Sciatic nerve (tissue), 2 donors: ENCODE measurements around the gene DUSP10. TPM values are rescaled to one million over a fixed set of nuclear protein-coding genes. Genes with fewer than 3 reads are reported as not detected.

Experiments
- ATAC-seq: fragments of 200-7000 bp; cut with Tn5 transposase; one replicate; pipeline ENCODE4 v1.9.1; 2020; ENCODE audit warnings: mild to moderate bottlenecking, moderate library complexity
- DNase-seq: peaks from one replicate; pipeline ENCODE4 v3.0.0-alpha.2; 2020; ENCODE audit warnings: low spot score
- intact Hi-C: fragments of 100-400 bp; cut with DNase I; formaldehyde crosslinking; loops from one replicate; pipeline ENCODE4 v1.14.2; 2022
- total RNA-seq: library from RNA; stranded (reverse); fragmentation: NEBNext Ultra II Directional; extraction: Animal tissue kit (Norgen Biotek cat#: 25700); gene quantifications from one replicate; pipeline ENCODE4 v1.2.1, GENCODE V29; 2021
- donor health status: DM: no; HTN: no; CAD: no.
- donor health status: DM: no; HTN: no; CAD: no.

Gene DUSP10
- 4.7 TPM for total RNA-seq

DNA sequence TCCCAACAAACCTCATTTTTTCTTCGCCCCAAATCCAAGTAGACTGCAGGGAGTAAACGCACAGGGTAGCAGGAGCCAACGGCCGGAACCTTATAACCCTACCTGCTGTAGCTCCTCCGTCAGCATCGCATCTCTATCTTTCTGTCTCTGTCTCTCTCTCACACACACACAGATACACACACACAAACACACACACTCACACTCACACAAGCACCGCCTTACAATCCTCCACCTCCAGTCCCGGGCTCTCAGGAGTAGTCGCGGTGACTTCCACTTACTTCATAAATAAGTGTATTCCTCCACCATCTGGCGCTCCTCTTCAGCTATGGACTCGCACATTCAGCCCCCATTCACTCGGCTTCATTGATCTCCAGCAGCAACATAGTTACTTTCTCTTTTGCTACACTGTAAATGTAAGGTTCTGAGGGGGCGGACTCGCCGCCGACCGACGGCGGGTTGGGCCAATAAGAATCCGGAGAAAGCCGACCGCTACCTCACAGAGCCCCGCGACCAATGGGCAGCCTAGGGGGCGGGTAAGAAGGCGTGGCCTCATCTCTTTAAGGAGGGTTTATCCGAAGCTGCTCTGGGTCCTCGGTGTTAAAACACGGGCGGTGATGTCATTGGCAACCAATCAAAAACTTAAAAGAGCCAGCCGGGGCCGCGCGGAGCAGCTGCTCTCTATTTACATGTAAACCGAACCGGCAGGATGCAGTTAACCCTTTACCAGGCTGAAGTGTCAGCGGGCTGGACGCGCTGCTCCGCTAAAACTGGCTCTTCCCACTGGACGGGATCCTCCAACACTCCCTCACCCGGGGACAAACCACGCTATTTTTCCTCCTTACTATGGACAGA, at the start of gene DUSP10:
DUSP10 (minus strand) TSS at position 387 of the 852 bp plus-strand sequence. CDS start 2,345 bp downstream, outside the sequence.
- ATAC-seq = peak; percentile 98
- intact Hi-C loops = no loop called here
- peak; percentile 99 for DNase-seq

DNA sequence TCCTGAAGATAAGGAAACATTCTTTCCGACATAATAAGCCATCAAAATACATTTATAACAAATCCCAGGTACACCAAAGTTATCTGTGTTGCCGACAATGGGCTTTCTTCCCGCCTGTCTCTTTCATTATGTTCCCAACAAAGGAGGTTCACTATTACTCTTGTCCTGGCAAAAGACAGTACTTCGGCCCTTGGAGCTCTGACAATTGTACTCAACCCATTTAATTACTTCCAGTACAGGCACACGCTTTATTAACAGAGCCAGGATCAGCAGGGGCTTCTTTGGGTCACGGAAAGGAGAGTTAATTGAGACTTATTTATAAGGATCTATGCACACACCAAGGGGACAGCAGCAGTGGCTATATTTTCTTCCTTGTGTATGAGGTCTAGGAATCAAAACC, 46.6 kb upstream of the DUSP10 start:
- no peak for ATAC-seq
- DNase-seq = no peak
- intact Hi-C loops = no loop called here

GRCh38 chr1:221786647-221787046, 44.8 kb upstream of the DUSP10 start:
- DNase-seq = no peak
- intact Hi-C loops = no loop called here
- no peak for ATAC-seq

GRCh38 chr1:221783936-221784335, 42.0 kb upstream of the DUSP10 start:
- DNase-seq = no peak
- ATAC-seq = no peak
- intact Hi-C loops = no loop called here

GRCh38 chr1:221783437-221783836, 41.5 kb upstream of the DUSP10 start:
- ATAC-seq = no peak
- intact Hi-C loops = no loop called here
- no peak for DNase-seq

DNA sequence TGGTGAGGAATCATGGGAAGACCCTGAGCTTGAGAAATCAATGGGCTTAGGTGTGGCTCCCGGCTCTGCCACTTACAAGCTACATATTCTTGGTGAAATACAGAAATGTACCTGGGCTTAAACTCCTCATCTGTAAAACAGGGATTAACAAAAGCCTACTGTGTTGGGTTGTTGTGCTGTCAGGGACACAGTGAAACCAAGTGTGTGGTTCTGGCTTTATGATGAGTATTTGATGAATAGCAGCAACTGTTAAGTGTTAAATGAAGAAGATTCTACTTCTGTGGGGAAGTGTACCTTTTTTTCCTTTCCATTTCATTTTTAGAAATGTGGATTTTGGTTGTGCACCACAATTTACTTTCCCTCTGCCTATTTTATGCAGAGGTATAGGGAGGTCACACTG, 41.1 kb upstream of the DUSP10 start:
- intact Hi-C loops = no loop called here
- no peak for ATAC-seq

DNA sequence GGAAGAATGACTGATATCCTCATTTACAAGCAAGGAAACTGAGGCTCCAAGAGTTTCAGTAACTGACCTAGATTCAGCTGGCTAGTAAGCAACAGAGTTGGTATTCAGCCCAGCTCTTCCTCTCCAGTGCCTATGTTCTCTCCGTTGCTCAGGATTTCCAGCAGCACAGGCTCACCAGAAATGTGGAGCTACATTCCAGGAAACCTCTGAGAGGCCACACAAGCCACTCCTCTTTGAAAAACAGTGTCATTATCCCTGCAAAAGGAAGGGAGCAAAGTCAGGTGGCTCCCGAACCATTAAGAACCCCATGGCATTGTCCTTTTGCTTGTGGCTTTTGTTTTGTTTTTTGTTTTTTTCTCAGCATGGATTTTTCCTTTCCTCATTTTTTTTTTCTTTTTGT, 40.6 kb upstream of the DUSP10 start:
- intact Hi-C loops = no loop called here
- DNase-seq = no peak
- no peak for ATAC-seq

More for the DNA sequence above, 41.1 kb upstream of the DUSP10 start:
- no peak for DNase-seq

DNA sequence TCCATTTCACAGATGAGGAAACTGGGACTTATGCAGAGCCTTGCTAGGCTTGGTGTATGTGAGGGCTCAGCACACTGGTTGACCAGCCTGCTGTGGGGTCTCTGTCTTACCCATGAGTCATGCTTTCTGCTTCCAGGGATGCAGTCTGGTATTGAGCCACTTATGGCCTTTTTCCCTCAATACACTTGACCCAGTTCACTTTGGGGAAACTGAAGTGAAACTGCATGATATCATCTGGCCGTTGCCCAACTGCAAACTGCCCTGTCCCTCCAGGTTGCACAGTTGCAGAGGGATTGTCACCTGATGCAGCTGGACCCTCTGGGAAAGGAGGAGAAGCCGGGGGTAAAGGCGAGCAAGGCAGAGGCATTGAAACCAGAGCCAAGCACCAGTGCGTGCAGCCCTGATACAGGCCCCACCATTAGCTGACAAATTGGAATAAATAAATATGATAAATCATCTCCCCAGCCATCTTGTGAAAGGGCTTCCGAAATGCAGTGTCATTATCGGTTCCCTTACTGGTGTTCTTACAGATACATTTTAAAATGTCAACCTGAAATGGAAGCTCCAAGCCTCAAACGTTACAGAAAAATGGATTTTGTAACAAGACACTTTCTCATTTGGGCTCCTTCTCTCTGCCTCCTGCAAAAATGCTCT, 39.3 kb upstream of the DUSP10 start:
- no peak for DNase-seq
- intact Hi-C loops = no loop called here
- peak; percentile 39 for ATAC-seq

GRCh38 chr1:221780175-221780574, 38.3 kb upstream of the DUSP10 start:
- intact Hi-C loops = no loop called here
- ATAC-seq = no peak
- no peak for DNase-seq

- no peak for ATAC-seq
Measured at GRCh38 chr1:221779771-221780170, 37.9 kb upstream of the DUSP10 start.

GRCh38 chr1:221778535-221779142, 36.8 kb upstream of the DUSP10 start:
- DNase-seq = no peak

More at GRCh38 chr1:221779771-221780170, 37.9 kb upstream of the DUSP10 start:
- intact Hi-C loops = no loop called here
- no peak for DNase-seq

GRCh38 chr1:221778125-221778524, 36.2 kb upstream of the DUSP10 start:
- intact Hi-C loops = no loop called here
- no peak for DNase-seq
- ATAC-seq = no peak

More at GRCh38 chr1:221778535-221779142, 36.8 kb upstream of the DUSP10 start:
- intact Hi-C loops = no loop called here
- no peak for ATAC-seq

- intact Hi-C loops = no loop called here
- no peak for DNase-seq
- no peak for ATAC-seq
Measured at GRCh38 chr1:221777431-221778072, 35.7 kb upstream of the DUSP10 start.

DNA sequence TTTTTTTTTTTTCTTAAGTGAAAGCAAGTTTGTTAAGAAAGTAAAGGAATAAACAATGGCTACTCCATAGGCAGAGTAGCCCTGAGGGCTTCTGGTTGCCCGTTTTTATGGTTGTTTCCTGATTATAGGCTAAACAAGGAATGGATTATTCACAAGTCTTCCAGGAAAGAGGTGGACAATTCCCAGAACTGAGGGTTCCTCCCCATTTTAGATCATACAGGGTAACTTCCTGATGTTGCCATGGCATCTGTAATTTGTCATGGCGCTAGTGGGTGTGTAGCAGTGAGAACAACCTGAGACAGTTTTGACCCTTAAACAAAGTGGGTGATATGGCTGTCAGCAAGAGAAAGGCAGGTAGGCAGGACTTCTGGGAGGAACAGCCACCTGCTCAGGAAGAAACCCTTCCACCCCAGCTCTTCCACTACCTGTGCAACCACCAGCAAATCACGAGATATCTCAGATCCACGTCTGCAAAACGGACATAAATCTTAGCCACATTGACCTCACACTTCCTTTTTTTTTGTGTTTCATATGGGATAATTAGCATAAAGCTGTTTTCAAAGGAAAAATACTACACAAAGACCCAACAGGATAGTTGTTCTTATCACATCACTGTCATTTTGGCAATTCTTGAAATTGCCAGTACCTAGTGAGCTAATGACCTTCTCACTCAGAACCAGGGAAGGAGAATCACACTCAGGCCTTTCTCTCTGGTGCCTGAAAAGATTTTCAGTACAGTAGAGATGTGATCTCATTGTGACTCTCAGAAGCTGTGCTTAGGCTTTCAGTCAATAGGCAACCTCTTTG, 34.8 kb upstream of the DUSP10 start:
- ATAC-seq (no peak), DNase-seq (no peak)
- intact Hi-C loops = no loop called here

- intact Hi-C loops = no loop called here
- DNase-seq = no peak
Measured at GRCh38 chr1:221775206-221775605, 33.3 kb upstream of the DUSP10 start.

DNA sequence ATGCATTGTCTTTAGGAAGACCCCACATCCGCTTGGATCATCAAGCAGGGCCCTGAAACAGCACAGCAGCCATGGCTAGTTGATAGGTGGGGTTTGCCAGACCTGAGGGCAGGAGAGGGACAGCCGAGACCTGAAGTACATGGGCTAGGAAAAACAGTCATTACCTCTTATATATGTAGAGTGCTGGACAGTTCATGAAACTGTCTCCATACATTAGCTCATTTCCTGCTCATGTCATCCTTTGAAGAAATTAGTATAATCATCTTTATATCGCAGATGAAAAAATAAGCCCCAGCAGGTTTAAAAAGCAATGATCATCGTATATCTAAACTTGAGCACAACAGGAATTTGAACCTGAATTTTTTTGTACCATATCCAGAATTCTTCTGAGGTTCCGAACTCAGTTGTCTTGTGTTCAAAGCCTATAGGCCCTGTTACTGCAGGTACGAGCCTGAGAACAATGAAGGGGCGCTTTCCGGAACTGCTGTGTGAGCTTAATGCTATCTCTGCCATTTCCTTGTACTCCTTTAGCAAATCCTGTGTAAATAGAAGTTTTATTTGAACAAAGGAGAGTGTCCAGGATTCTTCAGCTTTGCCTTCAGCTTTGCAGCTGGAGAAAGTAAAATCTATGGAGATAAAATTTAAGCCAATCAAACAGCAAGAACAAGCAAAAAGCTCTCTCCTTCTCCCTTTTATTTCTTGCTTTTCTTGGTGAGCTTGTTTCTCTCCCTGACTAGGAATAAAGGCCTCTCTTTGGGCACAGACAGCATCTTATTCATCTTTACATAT, 32.4 kb upstream of the DUSP10 start:
- intact Hi-C loops = no loop called here
- DNase-seq = no peak
- no peak for ATAC-seq

More at GRCh38 chr1:221775206-221775605, 33.3 kb upstream of the DUSP10 start:
- ATAC-seq = no peak

DNA sequence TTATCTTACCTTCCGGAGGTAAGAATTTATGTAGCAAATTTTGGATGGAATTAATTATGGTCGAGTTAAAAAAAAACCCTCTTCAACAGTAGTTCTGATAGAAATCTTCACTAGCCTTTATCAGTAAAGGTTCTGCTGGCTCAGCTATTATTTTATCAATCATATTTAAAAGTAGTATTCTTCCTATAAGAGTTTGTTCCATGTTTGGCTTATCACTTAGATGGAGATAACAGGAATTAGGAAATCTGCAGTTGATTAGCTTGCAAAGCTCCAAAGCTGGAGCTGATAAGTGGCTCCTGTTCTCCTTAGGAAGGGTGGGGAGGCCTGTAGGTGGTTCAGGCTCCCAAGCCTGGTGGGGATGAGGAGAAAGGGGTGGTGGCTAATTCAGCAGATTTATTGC, 31.5 kb upstream of the DUSP10 start:
- no peak for ATAC-seq
- intact Hi-C loops = no loop called here

DNA sequence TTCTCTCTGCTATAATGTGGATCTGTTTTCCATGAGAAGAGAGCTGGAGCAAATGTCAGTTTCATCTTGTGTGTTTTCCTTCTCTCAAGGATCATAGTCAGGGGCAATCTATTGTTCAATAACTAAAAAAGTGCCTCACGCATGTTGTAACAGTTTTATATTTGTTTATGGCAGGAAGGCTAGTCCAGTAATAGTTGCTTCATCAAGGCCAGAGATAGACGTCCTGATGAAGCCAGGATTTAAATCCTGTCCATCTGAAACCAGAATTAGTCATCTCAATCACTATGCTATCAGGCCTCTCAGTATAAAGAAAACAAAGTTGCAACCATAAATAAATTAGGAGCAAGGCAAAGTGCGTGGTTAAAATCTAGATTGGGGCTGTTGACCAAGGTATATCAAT, 30.2 kb upstream of the DUSP10 start:
- intact Hi-C loops = no loop called here
- DNase-seq (no peak), ATAC-seq (no peak)

More for the DNA sequence above, 31.5 kb upstream of the DUSP10 start:
- DNase-seq = no peak
